IMR-90 (cell line): Measurements from ENCODE around the gene PRTG.

Experiments used
- CTCF ChIP-seq: conservative IDR thresholded peaks from 2 replicates; pipeline ENCODE4 v1.5.1; 2012; ENCODE audit warnings: mild to moderate bottlenecking, low read depth, low read length, improper control_type of control experiment
- POLR2A ChIP-seq: IDR thresholded peaks from 2 replicates; pipeline ENCODE4 v1.6.1; 2012; ENCODE audit warnings: mild to moderate bottlenecking, low read depth, low read length

- TF ChIP-seq CTCF (no peak), POLR2A (no peak)
Observed at GRCh38 chr15:55665605-55666227, 77.2 kb downstream of the PRTG start.
